SK-N-SH treated with all-trans-retinoic acid at 6 μM for 48 hours (cell line): Measurements from ENCODE around the gene MKI67.

Experiments used
- ATAC-seq: fragments of 200-7000 bp; cut with Tn5 transposase; 3 replicates; pipeline ENCODE4 v1.9.1; 2020; ENCODE audit warnings: mild to moderate bottlenecking, moderate library complexity
- ARNTL ChIP-seq: fragments of 450-650 bp; formaldehyde crosslinking; IDR thresholded peaks from 2 replicates; pipeline ENCODE4 v1.5.0; 2020; ENCODE audit warnings: low read depth, mild to moderate bottlenecking, moderate library complexity, borderline replicate concordance
- BACH2 ChIP-seq: fragments of 250-450 bp; sonication (Bioruptor Pico); IDR thresholded peaks from 2 replicates; pipeline ENCODE4 v1.9.0; 2021; ENCODE audit warnings: mild to moderate bottlenecking, borderline replicate concordance
- CREB5 ChIP-seq: fragments of 250-450 bp; sonication (Bioruptor Pico); IDR thresholded peaks from 2 replicates; pipeline ENCODE4 v1.5.1; 2020; ENCODE audit warnings: low read depth, mild to moderate bottlenecking, moderate library complexity
- CSDC2 ChIP-seq: fragments of 250-450 bp; sonication (Bioruptor Pico); IDR thresholded peaks from 2 replicates; pipeline ENCODE4 v1.5.0; 2020; ENCODE audit warnings: mild to moderate bottlenecking, moderate library complexity
- CSRNP3 ChIP-seq: fragments of 250-450 bp; sonication (Bioruptor Pico); IDR thresholded peaks from 2 replicates; pipeline ENCODE4 v1.5.1; 2021; ENCODE audit warnings: mild to moderate bottlenecking, moderate library complexity
- ESRRG ChIP-seq: fragments of 250-450 bp; sonication (Bioruptor Pico); IDR thresholded peaks from 2 replicates; pipeline ENCODE4 v1.6.1; 2021; ENCODE audit warnings: mild to moderate bottlenecking
- GLIS3 ChIP-seq: fragments of 250-450 bp; sonication (Bioruptor Pico); IDR thresholded peaks from 2 replicates; pipeline ENCODE4 v1.5.0; 2020; ENCODE audit warnings: mild to moderate bottlenecking, moderate library complexity
- ISL1 ChIP-seq: fragments of 250-450 bp; sonication (Bioruptor Pico); IDR thresholded peaks from 2 replicates; pipeline ENCODE4 v2.1.2; 2022; ENCODE audit warnings: mild to moderate bottlenecking, moderate library complexity
- OSR1 ChIP-seq: fragments of 250-450 bp; sonication (Bioruptor Pico); IDR thresholded peaks from 2 replicates; pipeline ENCODE4 v1.8.0; 2022; ENCODE audit warnings: moderate library complexity, mild to moderate bottlenecking, inconsistent platforms
- PATZ1 ChIP-seq: fragments of 250-450 bp; sonication (Bioruptor Pico); IDR thresholded peaks from 2 replicates; pipeline ENCODE4 v1.8.0; 2020; ENCODE audit warnings: mild to moderate bottlenecking, moderate library complexity, borderline replicate concordance
- POU6F1 ChIP-seq: fragments of 250-450 bp; sonication (Bioruptor Pico); IDR thresholded peaks from 2 replicates; pipeline ENCODE4 v1.8.0; 2021; ENCODE audit warnings: low read depth, mild to moderate bottlenecking, moderate library complexity, borderline replicate concordance
- PPARA ChIP-seq: fragments of 250-450 bp; sonication (Bioruptor Pico); IDR thresholded peaks from 2 replicates; pipeline ENCODE4 v1.5.0; 2020; ENCODE audit warnings: mild to moderate bottlenecking, borderline replicate concordance
- RARB ChIP-seq: fragments of 250-450 bp; sonication (Bioruptor Pico); IDR thresholded peaks from 2 replicates; pipeline ENCODE4 v1.8.0; 2021; ENCODE audit warnings: mild to moderate bottlenecking, moderate library complexity
- SNAI2 ChIP-seq: fragments of 250-450 bp; sonication (Bioruptor Pico); IDR thresholded peaks from 2 replicates; pipeline ENCODE4 v1.5.0; 2020; ENCODE audit warnings: mild to moderate bottlenecking, moderate library complexity
- TCF4 ChIP-seq: fragments of 250-450 bp; sonication (Bioruptor Pico); IDR thresholded peaks from 2 replicates; pipeline ENCODE4 v1.8.0; 2021; ENCODE audit warnings: mild to moderate bottlenecking, moderate library complexity, borderline replicate concordance
- TOX ChIP-seq: fragments of 250-450 bp; sonication (Bioruptor Pico); IDR thresholded peaks from 2 replicates; pipeline ENCODE4 v1.8.0; 2021; ENCODE audit warnings: mild to moderate bottlenecking, moderate library complexity, borderline replicate concordance
- TSHZ2 ChIP-seq: fragments of 250-450 bp; sonication (Bioruptor Pico); IDR thresholded peaks from 2 replicates; pipeline ENCODE4 v1.5.0; 2020; ENCODE audit warnings: mild to moderate bottlenecking, moderate library complexity
- ZC3H10 ChIP-seq: fragments of 250-450 bp; sonication (Bioruptor Pico); IDR thresholded peaks from 2 replicates; pipeline ENCODE4 v1.5.1; 2021; ENCODE audit warnings: mild to moderate bottlenecking, moderate library complexity
- ZFP3 ChIP-seq: fragments of 250-450 bp; sonication (Bioruptor Pico); IDR thresholded peaks from 2 replicates; pipeline ENCODE4 v1.5.0; 2020; ENCODE audit warnings: mild to moderate bottlenecking, moderate library complexity
- ZFP30 ChIP-seq: fragments of 450-650 bp; formaldehyde crosslinking; IDR thresholded peaks from 2 replicates; pipeline ENCODE4 v1.5.0; 2022; ENCODE audit warnings: mild to moderate bottlenecking, moderate library complexity
- ZNF565 ChIP-seq: fragments of 450-650 bp; formaldehyde crosslinking; conservative IDR thresholded peaks from 2 replicates; pipeline ENCODE4 v1.5.0; 2020; ENCODE audit warnings: low read depth, mild to moderate bottlenecking, moderate library complexity
- ZNF70 ChIP-seq: fragments of 450-650 bp; formaldehyde crosslinking; IDR thresholded peaks from 2 replicates; pipeline ENCODE4 v1.5.0; 2020; ENCODE audit warnings: mild to moderate bottlenecking, moderate library complexity
- ZNF8 ChIP-seq: fragments of 450-650 bp; formaldehyde crosslinking; IDR thresholded peaks from 2 replicates; pipeline ENCODE4 v1.5.0; 2020; ENCODE audit warnings: mild to moderate bottlenecking, moderate library complexity

The MKI67 gene

GRCh38 chr10:128059982-128060293, 66.3 kb downstream of the MKI67 start:
- ATAC-seq, result no peak
- no peak for TF ChIP-seq ESRRG (CRISPR knock-in tag)
- TF ChIP-seq ARNTL (CRISPR knock-in tag), result no peak
- no peak for TF ChIP-seq CSDC2 (CRISPR knock-in tag)
- TF ChIP-seq ZNF565 (CRISPR knock-in tag), result no peak

GRCh38 chr10:128059266-128059981, 66.8 kb downstream of the MKI67 start:
- TF ChIP-seq POU6F1 (CRISPR knock-in tag) (no peak), TOX (no peak), ZFP30 (CRISPR knock-in tag) (no peak), ZC3H10 (CRISPR knock-in tag) (no peak), GLIS3 (CRISPR knock-in tag) (no peak), OSR1 (CRISPR knock-in tag) (no peak), TCF4 (no peak), ARNTL (CRISPR knock-in tag) (no peak), ISL1 (CRISPR knock-in tag) (no peak), ZNF8 (no peak), ZNF565 (CRISPR knock-in tag) (no peak), BACH2 (CRISPR knock-in tag) (no peak)

GRCh38 chr10:128058750-128059134, 67.5 kb downstream of the MKI67 start:
- no peak for TF ChIP-seq ZFP3 (CRISPR knock-in tag)
- TF ChIP-seq ZNF565 (CRISPR knock-in tag), result no peak
- no peak for TF ChIP-seq ZFP30 (CRISPR knock-in tag)
- no peak for TF ChIP-seq CSDC2 (CRISPR knock-in tag)
- no peak for TF ChIP-seq GLIS3 (CRISPR knock-in tag)
- TF ChIP-seq ZNF70 (CRISPR knock-in tag), result no peak
- no peak for TF ChIP-seq TCF4
- no peak for TF ChIP-seq TSHZ2
- TF ChIP-seq TOX, result no peak
- no peak for TF ChIP-seq PPARA (CRISPR knock-in tag)
- TF ChIP-seq SNAI2 (CRISPR knock-in tag), result no peak
- no peak for TF ChIP-seq ARNTL (CRISPR knock-in tag)
- no peak for TF ChIP-seq ISL1 (CRISPR knock-in tag)
- TF ChIP-seq ESRRG (CRISPR knock-in tag), result no peak
- TF ChIP-seq BACH2 (CRISPR knock-in tag), result no peak
- TF ChIP-seq ZNF8, result no peak
- no peak for TF ChIP-seq CREB5 (CRISPR knock-in tag)
- no peak for TF ChIP-seq PATZ1 (CRISPR knock-in tag)
- TF ChIP-seq RARB, result no peak
- TF ChIP-seq CSRNP3, result no peak

More at GRCh38 chr10:128059266-128059981, 66.8 kb downstream of the MKI67 start:
- ATAC-seq, result no peak

More at GRCh38 chr10:128058750-128059134, 67.5 kb downstream of the MKI67 start:
- ATAC-seq, result no peak
